HEK293T (cell line): ENCODE data around the gene DDA1.

Experiments used
- ARNT ChIP-seq: fragments of 450-650 bp; IDR thresholded peaks from 2 replicates; pipeline ENCODE4 v1.6.1; 2017; ENCODE audit warnings: mild to moderate bottlenecking
- BHLHE40 ChIP-seq: fragments of 450-650 bp; IDR thresholded peaks from 2 replicates; pipeline ENCODE4 v1.6.1; 2016; ENCODE audit warnings: mild to moderate bottlenecking, moderate library complexity, borderline replicate concordance
- CTBP1 ChIP-seq: fragments of 450-650 bp; IDR thresholded peaks from 2 replicates; pipeline ENCODE4 v1.6.1; 2016; ENCODE audit warnings: borderline replicate concordance
- ELF4 ChIP-seq: fragments of 450-650 bp; IDR thresholded peaks from 2 replicates; pipeline ENCODE4 v1.6.1; 2017; ENCODE audit warnings: antibody characterized with exemption
- FOXA1 ChIP-seq: fragments of 450-650 bp; IDR thresholded peaks from 2 replicates; pipeline ENCODE4 v1.6.1; 2016; ENCODE audit warnings: mild to moderate bottlenecking
- FOXK2 ChIP-seq: fragments of 450-650 bp; IDR thresholded peaks from 2 replicates; pipeline ENCODE4 v1.6.1; 2016; ENCODE audit warnings: mild to moderate bottlenecking
- FOXM1 ChIP-seq: fragments of 450-650 bp; IDR thresholded peaks from 2 replicates; pipeline ENCODE4 v1.6.1; 2017; ENCODE audit warnings: mild to moderate bottlenecking, borderline replicate concordance
- L3MBTL2 ChIP-seq: fragments of 450-650 bp; conservative IDR thresholded peaks from 2 replicates; pipeline ENCODE4 v1.6.1; 2016; ENCODE audit warnings: mild to moderate bottlenecking
- NFRKB ChIP-seq: fragments of 450-650 bp; IDR thresholded peaks from 2 replicates; pipeline ENCODE4 v1.6.1; 2016; ENCODE audit warnings: mild to moderate bottlenecking, moderate library complexity
- SP1 ChIP-seq: fragments of 450-650 bp; IDR thresholded peaks from 2 replicates; pipeline ENCODE4 v1.6.1; 2017
- SUZ12 ChIP-seq: fragments of 450-650 bp; IDR thresholded peaks from 2 replicates; pipeline ENCODE4 v1.6.1; 2016; ENCODE audit warnings: mild to moderate bottlenecking
- TARDBP ChIP-seq: fragments of 450-650 bp; IDR thresholded peaks from 2 replicates; pipeline ENCODE4 v1.6.1; 2016
- ZNF384 ChIP-seq: fragments of 450-650 bp; IDR thresholded peaks from 2 replicates; pipeline ENCODE4 v1.6.1; 2016
- TF ChIP-seq, protein P1 (sequence below): fragments of 450-650 bp; IDR thresholded peaks from 2 replicates; pipeline ENCODE4 v1.6.1; 2016

DNA sequence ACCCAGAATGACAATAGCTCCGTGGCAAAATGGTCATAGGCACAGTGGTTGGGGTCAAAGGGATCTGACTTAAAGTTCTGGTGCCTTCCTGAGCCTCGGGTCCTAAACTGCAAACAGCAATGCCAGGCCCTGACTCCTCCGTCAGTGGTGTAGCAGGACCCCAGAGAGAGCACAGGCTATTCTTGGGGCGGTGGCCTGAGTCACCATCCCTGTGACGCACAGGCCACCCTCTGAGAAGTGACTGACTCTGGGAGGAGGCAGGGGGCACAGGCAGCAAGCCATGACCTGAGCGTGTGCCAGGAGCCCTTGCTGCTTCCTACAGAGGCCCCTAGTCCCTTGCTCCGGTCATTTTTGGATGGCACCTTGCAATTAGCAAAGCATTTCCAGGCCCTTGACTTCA is 49.0 kb downstream of the DDA1 start:
- TF ChIP-seq SP1 (no peak), TARDBP (no peak), CTBP1 (no peak), FOXA1 (no peak), BHLHE40 (no peak), ZNF384 (no peak), ARNT (no peak), ELF4 (no peak), SUZ12 (no peak), FOXM1 (no peak), NFRKB (no peak), FOXK2 (no peak), L3MBTL2 (no peak)
- TF ChIP-seq, protein P1, sequence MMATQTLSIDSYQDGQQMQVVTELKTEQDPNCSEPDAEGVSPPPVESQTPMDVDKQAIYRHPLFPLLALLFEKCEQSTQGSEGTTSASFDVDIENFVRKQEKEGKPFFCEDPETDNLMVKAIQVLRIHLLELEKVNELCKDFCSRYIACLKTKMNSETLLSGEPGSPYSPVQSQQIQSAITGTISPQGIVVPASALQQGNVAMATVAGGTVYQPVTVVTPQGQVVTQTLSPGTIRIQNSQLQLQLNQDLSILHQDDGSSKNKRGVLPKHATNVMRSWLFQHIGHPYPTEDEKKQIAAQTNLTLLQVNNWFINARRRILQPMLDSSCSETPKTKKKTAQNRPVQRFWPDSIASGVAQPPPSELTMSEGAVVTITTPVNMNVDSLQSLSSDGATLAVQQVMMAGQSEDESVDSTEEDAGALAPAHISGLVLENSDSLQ: no peak
